Activated CD4-positive, CD25-positive, alpha-beta regulatory T cell treated with anti-CD3 and anti-CD28 coated beads, Interleukin-2, amount 50 U/mL, for 24 hours (primary cell): ENCODE measurements around the gene SEPTIN8.

Experiments
- ATAC-seq, 2 donors: fragments of 150-1000 bp; cut with Tn5 transposase; one replicate each; pipeline ENCODE4 v1.10.0; 2021; ENCODE audit warnings: mild to moderate bottlenecking in 1 of 2, moderate library complexity in 1 of 2

SEPTIN8 gene, protein sequence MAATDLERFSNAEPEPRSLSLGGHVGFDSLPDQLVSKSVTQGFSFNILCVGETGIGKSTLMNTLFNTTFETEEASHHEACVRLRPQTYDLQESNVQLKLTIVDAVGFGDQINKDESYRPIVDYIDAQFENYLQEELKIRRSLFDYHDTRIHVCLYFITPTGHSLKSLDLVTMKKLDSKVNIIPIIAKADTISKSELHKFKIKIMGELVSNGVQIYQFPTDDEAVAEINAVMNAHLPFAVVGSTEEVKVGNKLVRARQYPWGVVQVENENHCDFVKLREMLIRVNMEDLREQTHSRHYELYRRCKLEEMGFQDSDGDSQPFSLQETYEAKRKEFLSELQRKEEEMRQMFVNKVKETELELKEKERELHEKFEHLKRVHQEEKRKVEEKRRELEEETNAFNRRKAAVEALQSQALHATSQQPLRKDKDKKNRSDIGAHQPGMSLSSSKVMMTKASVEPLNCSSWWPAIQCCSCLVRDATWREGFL

GRCh38 chr5:132777209-132778069, at the start of gene SEPTIN8:
Gene SEPTIN8 (minus strand): TSS chr5:132777239. CDS start chr5:132777137, 102 bp downstream.
- peak; percentile 67 to 69 for ATAC-seq

- ATAC-seq, result no peak
Measured at GRCh38 chr5:132826424-132827082, 49.5 kb upstream of the SEPTIN8 start.

DNA sequence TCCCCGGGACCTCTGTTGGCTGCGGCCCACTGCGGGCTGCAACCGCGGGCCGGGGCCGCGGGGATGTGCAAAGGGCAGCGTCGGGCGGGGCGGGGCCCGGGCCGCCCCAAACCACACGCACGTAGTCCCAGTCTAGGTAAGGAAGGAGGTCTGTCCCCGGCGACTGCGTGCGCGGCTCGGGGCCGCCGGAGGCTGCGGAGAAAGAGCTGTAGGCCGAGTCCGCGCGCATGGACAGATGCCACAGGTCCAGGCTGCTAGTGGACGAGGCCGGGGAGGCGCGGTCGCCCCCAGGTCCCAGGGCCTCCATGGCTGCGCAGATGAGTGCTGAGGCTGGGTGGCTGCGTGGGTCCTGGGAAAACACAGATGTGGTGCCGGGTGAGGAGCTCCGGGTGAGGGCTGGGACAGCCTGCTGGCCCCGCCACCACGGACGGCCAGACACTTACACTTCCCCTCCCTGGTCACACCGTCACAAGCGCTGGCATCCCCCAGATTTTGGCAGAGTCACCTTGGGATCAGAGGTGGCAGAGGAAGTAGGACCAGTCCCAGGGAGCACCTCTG, 48.9 kb upstream of the SEPTIN8 start:
- ATAC-seq, result no peak

DNA sequence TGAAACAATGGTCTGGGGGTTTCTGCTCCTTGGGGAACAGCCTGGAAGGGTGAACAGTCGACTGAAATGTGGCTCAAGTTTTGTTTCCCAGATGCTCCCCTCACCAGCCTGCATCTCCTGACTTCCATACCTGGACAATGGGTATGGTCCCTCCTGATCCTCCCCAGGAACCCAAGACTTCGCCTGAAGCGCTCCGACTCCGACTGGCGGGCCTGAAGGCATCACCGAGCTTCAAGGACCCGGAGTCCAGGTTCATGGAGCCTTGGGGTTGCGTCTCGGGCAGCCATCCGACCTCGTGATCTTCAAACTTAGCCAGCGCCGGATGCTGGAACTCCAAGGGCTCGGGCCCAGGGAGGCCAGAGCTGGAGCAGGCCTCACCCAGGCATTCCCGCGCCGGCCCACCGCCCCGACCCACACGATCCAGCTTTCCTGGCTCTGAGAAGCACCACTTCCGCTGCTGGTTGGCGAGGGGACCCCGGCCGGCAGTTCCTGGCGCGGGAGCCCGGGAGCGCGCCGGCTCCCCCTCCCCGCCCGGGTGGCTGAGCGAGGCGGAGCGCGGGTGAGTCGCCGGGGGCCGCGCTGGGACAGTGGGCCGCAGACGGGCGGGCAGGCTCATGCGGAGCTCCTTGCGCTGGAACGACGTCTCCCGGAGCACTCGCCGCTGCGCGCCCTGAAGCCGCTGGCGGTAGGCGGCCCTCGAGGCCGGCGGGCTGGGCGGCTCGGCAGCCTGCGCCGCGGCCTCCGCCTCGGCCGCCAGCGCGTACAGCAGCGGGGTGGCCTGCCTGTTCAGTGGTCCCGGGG, 48.2 kb upstream of the SEPTIN8 start:
- ATAC-seq, result no peak

DNA sequence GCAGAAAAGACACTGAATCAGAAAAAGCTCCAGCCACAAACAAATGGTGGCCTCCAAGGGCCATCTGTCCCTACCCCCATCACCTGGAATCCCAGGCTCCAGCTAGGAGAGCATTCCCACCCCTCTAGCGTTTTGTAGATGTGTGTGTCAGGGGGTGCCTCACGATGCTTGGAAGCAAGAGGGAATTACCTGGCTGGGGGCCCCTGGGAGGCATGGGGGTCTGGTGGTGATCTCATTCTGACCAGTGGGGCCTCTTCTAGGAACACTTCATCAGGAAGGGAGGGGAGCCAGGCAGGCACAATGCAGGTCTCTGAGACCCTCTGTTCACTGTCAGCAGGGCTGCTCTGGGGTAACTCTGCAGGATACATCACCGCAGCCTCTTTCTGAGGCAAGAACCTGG, 47.4 kb upstream of the SEPTIN8 start:
- ATAC-seq, result no peak

- ATAC-seq, result no peak
Measured at GRCh38 chr5:132823481-132824050, 46.5 kb upstream of the SEPTIN8 start.

DNA sequence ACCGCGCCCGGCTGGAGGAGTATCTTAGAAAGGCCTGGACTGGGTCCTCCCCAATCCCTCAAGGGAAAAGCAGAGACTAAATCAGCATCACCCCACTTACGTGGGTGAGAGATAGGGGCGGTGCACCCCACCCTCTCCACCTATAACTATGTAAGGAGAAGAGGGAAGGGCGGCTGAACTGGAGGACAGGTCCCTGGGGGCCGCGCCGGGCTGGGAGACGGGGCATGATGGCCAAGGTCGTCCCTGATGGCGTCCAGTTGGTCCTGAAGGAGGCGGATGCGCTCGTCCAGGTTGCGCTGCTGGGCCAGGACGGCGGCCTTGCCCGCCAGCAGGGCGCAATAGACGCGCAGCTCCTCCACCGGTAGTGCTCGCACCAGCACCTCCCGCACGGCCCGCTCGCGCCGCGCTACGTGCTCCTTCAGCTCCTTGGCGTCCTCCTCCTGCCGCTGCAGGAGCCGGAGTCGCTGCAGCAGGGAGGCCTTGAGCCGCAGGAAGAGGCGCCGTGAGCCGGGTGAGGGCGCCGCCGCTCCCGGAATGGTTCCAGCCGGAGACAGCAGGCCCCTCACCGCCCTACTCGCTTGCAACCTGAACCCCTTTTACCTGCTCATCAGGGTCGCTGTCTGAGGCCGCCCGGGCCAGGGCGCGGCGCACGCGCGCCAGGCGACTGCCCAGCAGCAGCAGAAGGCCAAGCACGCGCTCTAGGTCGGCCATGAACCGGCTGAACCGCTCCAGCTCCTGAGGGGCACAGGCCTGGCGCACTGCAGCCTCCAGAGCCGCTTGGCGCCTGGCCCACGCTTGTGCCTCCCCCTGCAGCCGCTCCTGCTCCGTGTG, 45.8 kb upstream of the SEPTIN8 start:
- ATAC-seq, result no peak

DNA sequence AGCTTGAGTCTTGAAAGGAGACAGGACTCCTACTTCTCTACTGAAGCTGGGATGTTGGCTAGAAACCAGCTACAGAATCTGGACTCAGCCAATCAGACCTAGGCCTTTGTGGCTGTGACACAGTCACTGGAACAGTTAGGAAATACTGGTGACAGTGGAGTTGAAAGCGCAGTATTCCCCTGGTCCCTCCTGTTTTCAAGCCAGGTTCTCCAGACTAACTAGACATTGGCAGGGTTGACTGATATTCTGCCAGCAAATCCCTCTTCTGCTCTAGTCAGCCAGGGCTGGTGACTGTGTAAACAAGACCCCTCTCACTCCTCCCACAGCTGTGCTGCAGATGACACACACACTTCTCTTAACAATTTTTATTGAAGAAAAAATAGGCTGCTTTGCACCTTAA, 44.8 kb upstream of the SEPTIN8 start:
- ATAC-seq, result no peak

GRCh38 chr5:132821350-132821749, 44.3 kb upstream of the SEPTIN8 start:
- no peak for ATAC-seq

DNA sequence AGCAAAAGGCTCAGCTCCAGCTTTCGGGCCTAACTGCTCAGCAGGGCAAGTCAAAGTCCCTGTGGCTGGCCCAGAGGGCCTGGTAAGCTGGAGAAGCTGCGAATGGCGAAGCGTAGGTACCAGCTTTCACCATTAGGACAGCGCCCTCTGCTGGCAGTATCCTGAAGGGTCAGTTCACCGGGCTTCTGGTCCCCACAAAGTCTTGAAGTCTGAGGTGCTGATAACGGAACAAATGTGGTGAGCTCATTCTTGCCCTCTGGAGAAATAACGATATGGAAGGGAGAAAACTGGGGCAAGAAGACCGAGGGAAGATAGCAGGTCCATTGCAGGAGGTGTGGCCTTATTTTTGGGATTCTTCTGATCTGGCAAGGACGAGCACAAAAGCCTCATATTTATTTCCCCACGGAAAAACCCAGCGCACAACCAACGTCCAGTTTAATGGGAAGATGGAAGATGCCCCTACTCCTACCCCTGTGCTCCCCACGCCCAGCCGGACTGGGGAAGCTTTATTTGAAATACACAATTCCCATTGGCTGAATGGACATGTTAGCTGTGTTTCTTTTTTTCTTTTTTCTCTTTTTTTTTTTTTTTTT, 43.2 kb upstream of the SEPTIN8 start:
- peak; percentile 87 to 90 for ATAC-seq

DNA sequence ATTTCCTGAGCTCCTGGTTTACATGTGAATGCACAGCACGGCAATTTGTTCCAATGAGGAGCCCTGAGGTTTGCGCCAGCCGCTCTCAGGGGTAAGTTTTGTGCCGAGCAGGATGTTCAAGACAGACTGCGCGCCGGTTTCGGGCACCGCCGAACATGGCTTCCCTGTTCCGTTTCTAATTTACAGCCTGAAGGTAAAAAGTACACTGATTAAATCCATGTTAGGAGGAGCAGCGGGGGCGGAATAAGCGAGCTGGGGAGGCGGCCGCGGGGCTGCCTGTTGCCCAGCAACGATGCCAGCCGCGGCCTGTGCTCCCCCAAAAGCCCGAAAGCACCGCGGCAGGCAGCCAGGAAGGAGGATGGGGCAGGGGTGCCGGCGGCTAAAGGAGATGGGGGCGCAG, 42.4 kb upstream of the SEPTIN8 start:
- ATAC-seq, result no peak

GRCh38 chr5:132817011-132817410, 40.0 kb upstream of the SEPTIN8 start:
- ATAC-seq, result no peak

GRCh38 chr5:132816554-132816953, 39.5 kb upstream of the SEPTIN8 start:
- no peak for ATAC-seq

GRCh38 chr5:132816083-132816482, 39.0 kb upstream of the SEPTIN8 start:
- no peak for ATAC-seq

DNA sequence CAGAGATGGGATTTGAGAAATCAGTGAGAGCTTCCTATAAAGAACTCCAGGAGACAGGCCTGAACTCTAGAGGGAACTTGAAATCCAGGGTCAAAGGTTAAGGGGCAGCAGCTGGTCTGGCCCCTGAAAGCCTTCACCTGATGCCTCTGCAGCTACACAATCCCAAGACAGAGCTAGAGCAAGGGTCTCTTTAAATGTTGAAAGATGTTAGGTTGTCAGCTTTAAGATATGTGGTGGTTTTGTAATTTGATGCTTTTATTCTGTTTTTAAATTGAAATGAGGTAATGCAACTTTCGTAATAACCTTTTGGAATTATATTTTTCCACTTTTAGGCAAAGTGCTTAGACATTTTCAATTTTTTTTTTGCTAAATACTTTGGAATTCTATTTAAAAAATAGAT, 38.4 kb upstream of the SEPTIN8 start:
- ATAC-seq, result no peak

GRCh38 chr5:132814503-132815294, 37.7 kb upstream of the SEPTIN8 start:
- no peak for ATAC-seq

DNA sequence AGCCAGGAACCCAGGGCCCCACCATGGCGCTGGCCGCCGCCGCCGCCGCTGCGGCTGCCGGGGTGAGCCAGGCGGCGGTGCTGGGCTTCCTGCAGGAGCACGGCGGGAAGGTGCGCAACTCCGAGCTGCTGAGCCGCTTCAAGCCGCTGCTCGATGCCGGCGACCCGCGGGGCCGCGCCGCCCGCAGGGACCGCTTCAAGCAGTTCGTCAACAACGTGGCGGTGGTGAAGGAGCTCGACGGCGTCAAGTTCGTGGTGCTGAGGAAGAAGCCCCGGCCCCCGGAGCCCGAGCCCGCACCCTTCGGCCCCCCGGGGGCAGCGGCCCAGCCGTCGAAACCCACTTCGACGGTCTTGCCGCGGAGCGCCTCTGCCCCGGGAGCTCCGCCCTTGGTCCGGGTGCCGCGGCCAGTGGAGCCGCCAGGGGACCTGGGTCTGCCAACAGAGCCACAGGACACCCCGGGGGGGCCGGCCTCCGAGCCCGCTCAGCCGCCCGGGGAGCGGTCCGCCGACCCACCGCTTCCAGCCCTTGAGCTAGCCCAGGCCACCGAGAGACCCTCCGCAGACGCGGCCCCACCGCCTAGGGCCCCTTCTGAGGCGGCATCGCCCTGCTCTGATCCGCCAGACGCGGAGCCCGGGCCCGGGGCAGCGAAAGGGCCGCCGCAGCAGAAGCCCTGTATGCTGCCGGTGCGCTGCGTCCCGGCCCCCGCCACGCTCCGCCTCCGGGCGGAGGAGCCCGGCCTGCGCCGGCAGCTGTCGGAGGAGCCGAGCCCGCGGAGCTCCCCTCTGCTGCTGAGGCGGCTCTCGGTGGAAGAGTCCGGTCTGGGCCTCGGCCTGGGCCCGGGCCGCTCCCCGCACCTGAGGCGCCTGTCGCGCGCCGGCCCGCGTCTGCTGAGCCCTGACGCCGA, 36.8 kb upstream of the SEPTIN8 start:
- ATAC-seq, result peak; percentile 44 to 51
